ENCODE measurements around the gene CCDC77. TPM values are rescaled to one million over a fixed set of nuclear protein-coding genes. Genes with fewer than 3 reads are reported as not detected.
"Not testable (repeated sequence)": the region's sequence is repeated elsewhere in the genome, so short reads cannot be mapped to it uniquely, and the experiment has no call there.

CCDC77 gene
- total RNA-seq, 4 donors from 2014 or later: 5.1 to 23.4 (median 7.6) TPM

GRCh38 chr12:400828-401227 is 616 bp upstream of the CCDC77 start:
- TF ChIP-seq EP300 (IDR thresholded peaks at IDR 0.05) (no peak), POLR2A (IDR thresholded peaks at IDR 0.05) (no peak), CTCF (IDR thresholded peaks at IDR 0.05) (no peak)
- 60 to 61% methylated on average over 8 of the region's 8 CpGs for WGBS, 2 donors
- Histone ChIP-seq H3K36me3 (no peaks in the 10 kb centered on the region), H3K4me3 (peak overlapping the region; percentile 39 to 86 (median 68)), H3K27ac (peak overlapping the region in 2 of 4 donors; percentile 81 to 85), H3K27me3 (no peaks in the 10 kb centered on the region), H3K4me1 (peaks cover 0 to 14% (median 8%) of the 10 kb centered on the region in 4 donors), H3K9me3 (no peaks in the 10 kb centered on the region)
- no peak for DNase-seq (ENCODE audit: low spot score in 2 of 2)

- 0 to 2% methylated on average over 8 of the region's 8 CpGs for WGBS, 2 donors
- TF ChIP-seq POLR2A (IDR thresholded peaks at IDR 0.05): no peak
- TF ChIP-seq EP300 (IDR thresholded peaks at IDR 0.05): no peak
- no peak for TF ChIP-seq CTCF (IDR thresholded peaks at IDR 0.05)
- Histone ChIP-seq H3K4me1 (peaks cover 0 to 14% (median 8%) of the 10 kb centered on the region in 4 donors), H3K27me3 (no peaks in the 10 kb centered on the region), H3K27ac (peak overlapping the region; percentile 16 to 85 (median 76)), H3K36me3 (peaks cover 0 to 4% (median 0%) of the 10 kb centered on the region in 3 donors), H3K9me3 (no peaks in the 10 kb centered on the region), H3K4me3 (peak overlapping the region; percentile 39 to 86 (median 68))
- no peak for DNase-seq (ENCODE audit: low spot score in 2 of 2)
Observed at GRCh38 chr12:402029-402389, 565 bp downstream of the CCDC77 start.

- Histone ChIP-seq H3K4me1 (no peaks in the 10 kb centered on the region), H3K9me3 (no peaks in the 10 kb centered on the region), H3K27me3 (no peaks in the 10 kb centered on the region), H3K36me3 (peaks cover 0 to 79% (median 0%) of the 10 kb centered on the region in 3 donors), H3K4me3 (no peak overlapping the region), H3K27ac (no peak overlapping the region)
- DNase-seq (ENCODE audit: low spot score in 2 of 2): no peak
- WGBS, 2 donors: 90 to 93% methylated on average over 2 of the region's 2 CpGs
- TF ChIP-seq EP300 (IDR thresholded peaks at IDR 0.05): no peak
- TF ChIP-seq CTCF (IDR thresholded peaks at IDR 0.05): no peak
- no peak for TF ChIP-seq POLR2A (IDR thresholded peaks at IDR 0.05)
Observed at GRCh38 chr12:414859-415258, 13.4 kb downstream of the CCDC77 start.

GRCh38 chr12:418432-418831 is 17.0 kb downstream of the CCDC77 start:
- WGBS, 2 donors: 94 to 96% methylated on average over 6 of the region's 6 CpGs
- Histone ChIP-seq H3K27ac (no peak overlapping the region), H3K4me3 (no peak overlapping the region), H3K4me1 (no peaks in the 10 kb centered on the region), H3K27me3 (no peaks in the 10 kb centered on the region), H3K9me3 (no peaks in the 10 kb centered on the region), H3K36me3 (peaks cover 0 to 45% (median 0%) of the 10 kb centered on the region in 3 donors)
- no peak for DNase-seq (ENCODE audit: low spot score in 2 of 2)
- TF ChIP-seq CTCF (IDR thresholded peaks at IDR 0.05): no peak
- no peak for TF ChIP-seq EP300 (IDR thresholded peaks at IDR 0.05)
- no peak for TF ChIP-seq POLR2A (IDR thresholded peaks at IDR 0.05)

- TF ChIP-seq POLR2A (IDR thresholded peaks at IDR 0.05) (no peak), EP300 (IDR thresholded peaks at IDR 0.05) (no peak)
- no peaks in the 10 kb centered on the region for H3K4me1 ChIP-seq
- H3K9me3 ChIP-seq: no peaks in the 10 kb centered on the region
- no peak for DNase-seq (ENCODE audit: low spot score in 2 of 2)
- no peak overlapping the region for H3K4me3 ChIP-seq
- no peaks in the 10 kb centered on the region for H3K27me3 ChIP-seq
- peaks cover 0 to 37% (median 0%) of the 10 kb centered on the region in 3 donors for H3K36me3 ChIP-seq
- 90 to 93% methylated on average over 3 of the region's 3 CpGs for WGBS, 2 donors
- H3K27ac ChIP-seq: no peak overlapping the region
Observed at GRCh38 chr12:422526-422925, 21.1 kb downstream of the CCDC77 start.

GRCh38 chr12:435737-436136 is 34.3 kb downstream of the CCDC77 start:
- H3K4me3 ChIP-seq; H3K27ac ChIP-seq; H3K27me3 ChIP-seq; DNase-seq (ENCODE audit: low spot score in 2 of 2); H3K4me1 ChIP-seq; H3K9me3 ChIP-seq: not testable (repeated sequence)
- 96 to 97% methylated on average over 2 of the region's 2 CpGs for WGBS, 2 donors
- H3K36me3 ChIP-seq: peaks cover 0 to 86% (median 0%) of the 10 kb centered on the region in 3 donors
